H1 (cell line): ENCODE measurements around the gene TBC1D22A. TPM values are rescaled to one million over a fixed set of nuclear protein-coding genes. Genes with fewer than 3 reads are reported as not detected.

Experiments
- BCL11A ChIP-seq, 2 experiments: IDR thresholded peaks; one replicate each; pipeline ENCODE4 v1.6.1; 2011; ENCODE audit warnings: low read depth in 2 of 2, low read length in 2 of 2, mild to moderate bottlenecking in 2 of 2
- CREB1 ChIP-seq: IDR thresholded peaks from 2 replicates; pipeline ENCODE4 v1.6.1; 2012; ENCODE audit warnings: inconsistent platforms
- HDAC6 ChIP-seq: IDR thresholded peaks from one replicate; pipeline ENCODE4 v1.7.1; 2012; ENCODE audit warnings: low read depth, mild to moderate bottlenecking, inconsistent platforms, low read length, moderate library complexity
- NRF1 ChIP-seq: IDR thresholded peaks from 2 replicates; pipeline ENCODE4 v1.6.1; 2011; ENCODE audit warnings: mild to moderate bottlenecking, low read depth, low read length, improper control_type of control experiment
- RXRA ChIP-seq: IDR thresholded peaks from 2 replicates; pipeline ENCODE4 v1.6.1; 2011; ENCODE audit warnings: low read depth, mild to moderate bottlenecking, low read length, moderate library complexity; ENCODE audit not compliant: insufficient read depth
- SP1 ChIP-seq: IDR thresholded peaks from 2 replicates; pipeline ENCODE4 v1.6.1; 2011; ENCODE audit warnings: low read depth, low read length
- polyA plus RNA-seq, 7 experiments: library from polyadenylated mRNA; depleted of rRNA in 3 of 7; stranded (reverse) in 5 of 7; unstranded in 2 of 7; fragments of >200 nt in 5 of 7; fragments of 200-250 nt in 2 of 7; gene quantifications; 1 replicate in 5 of 7; 2 replicates in 1 of 7; 4 replicates in 1 of 7; pipeline versions ENCODE4 v1.2.1 to v1.2.3, GENCODE V29; 2011 to 2013; ENCODE audit warnings: missing spikeins in 2 of 7, mixed read lengths in 2 of 7
- total RNA-seq: library from RNA; stranded (reverse); fragmentation: NEBNext Ultra II Directional; extraction: Animal tissue kit (Norgen Biotek cat#: 25700); gene quantifications from 2 replicates; pipeline ENCODE4 v1.2.1, GENCODE V29; 2021
- TF ChIP-seq, protein P1 (sequence below): fragments of 300-600 bp; sonication (generic); IDR thresholded peaks from 2 replicates; pipeline ENCODE4 v1.7.1; 2012; ENCODE audit warnings: low read length, moderate library complexity, mild to moderate bottlenecking, inconsistent platforms; ENCODE audit not compliant: insufficient replicate concordance

TBC1D22A gene
- total and polyA plus RNA-seq, 2 of the 8 experiments (the other 6 are each of a cell fraction or from before 2014, with no cell fraction given): 11.9 to 18.4 TPM

- TF ChIP-seq, protein P1, sequence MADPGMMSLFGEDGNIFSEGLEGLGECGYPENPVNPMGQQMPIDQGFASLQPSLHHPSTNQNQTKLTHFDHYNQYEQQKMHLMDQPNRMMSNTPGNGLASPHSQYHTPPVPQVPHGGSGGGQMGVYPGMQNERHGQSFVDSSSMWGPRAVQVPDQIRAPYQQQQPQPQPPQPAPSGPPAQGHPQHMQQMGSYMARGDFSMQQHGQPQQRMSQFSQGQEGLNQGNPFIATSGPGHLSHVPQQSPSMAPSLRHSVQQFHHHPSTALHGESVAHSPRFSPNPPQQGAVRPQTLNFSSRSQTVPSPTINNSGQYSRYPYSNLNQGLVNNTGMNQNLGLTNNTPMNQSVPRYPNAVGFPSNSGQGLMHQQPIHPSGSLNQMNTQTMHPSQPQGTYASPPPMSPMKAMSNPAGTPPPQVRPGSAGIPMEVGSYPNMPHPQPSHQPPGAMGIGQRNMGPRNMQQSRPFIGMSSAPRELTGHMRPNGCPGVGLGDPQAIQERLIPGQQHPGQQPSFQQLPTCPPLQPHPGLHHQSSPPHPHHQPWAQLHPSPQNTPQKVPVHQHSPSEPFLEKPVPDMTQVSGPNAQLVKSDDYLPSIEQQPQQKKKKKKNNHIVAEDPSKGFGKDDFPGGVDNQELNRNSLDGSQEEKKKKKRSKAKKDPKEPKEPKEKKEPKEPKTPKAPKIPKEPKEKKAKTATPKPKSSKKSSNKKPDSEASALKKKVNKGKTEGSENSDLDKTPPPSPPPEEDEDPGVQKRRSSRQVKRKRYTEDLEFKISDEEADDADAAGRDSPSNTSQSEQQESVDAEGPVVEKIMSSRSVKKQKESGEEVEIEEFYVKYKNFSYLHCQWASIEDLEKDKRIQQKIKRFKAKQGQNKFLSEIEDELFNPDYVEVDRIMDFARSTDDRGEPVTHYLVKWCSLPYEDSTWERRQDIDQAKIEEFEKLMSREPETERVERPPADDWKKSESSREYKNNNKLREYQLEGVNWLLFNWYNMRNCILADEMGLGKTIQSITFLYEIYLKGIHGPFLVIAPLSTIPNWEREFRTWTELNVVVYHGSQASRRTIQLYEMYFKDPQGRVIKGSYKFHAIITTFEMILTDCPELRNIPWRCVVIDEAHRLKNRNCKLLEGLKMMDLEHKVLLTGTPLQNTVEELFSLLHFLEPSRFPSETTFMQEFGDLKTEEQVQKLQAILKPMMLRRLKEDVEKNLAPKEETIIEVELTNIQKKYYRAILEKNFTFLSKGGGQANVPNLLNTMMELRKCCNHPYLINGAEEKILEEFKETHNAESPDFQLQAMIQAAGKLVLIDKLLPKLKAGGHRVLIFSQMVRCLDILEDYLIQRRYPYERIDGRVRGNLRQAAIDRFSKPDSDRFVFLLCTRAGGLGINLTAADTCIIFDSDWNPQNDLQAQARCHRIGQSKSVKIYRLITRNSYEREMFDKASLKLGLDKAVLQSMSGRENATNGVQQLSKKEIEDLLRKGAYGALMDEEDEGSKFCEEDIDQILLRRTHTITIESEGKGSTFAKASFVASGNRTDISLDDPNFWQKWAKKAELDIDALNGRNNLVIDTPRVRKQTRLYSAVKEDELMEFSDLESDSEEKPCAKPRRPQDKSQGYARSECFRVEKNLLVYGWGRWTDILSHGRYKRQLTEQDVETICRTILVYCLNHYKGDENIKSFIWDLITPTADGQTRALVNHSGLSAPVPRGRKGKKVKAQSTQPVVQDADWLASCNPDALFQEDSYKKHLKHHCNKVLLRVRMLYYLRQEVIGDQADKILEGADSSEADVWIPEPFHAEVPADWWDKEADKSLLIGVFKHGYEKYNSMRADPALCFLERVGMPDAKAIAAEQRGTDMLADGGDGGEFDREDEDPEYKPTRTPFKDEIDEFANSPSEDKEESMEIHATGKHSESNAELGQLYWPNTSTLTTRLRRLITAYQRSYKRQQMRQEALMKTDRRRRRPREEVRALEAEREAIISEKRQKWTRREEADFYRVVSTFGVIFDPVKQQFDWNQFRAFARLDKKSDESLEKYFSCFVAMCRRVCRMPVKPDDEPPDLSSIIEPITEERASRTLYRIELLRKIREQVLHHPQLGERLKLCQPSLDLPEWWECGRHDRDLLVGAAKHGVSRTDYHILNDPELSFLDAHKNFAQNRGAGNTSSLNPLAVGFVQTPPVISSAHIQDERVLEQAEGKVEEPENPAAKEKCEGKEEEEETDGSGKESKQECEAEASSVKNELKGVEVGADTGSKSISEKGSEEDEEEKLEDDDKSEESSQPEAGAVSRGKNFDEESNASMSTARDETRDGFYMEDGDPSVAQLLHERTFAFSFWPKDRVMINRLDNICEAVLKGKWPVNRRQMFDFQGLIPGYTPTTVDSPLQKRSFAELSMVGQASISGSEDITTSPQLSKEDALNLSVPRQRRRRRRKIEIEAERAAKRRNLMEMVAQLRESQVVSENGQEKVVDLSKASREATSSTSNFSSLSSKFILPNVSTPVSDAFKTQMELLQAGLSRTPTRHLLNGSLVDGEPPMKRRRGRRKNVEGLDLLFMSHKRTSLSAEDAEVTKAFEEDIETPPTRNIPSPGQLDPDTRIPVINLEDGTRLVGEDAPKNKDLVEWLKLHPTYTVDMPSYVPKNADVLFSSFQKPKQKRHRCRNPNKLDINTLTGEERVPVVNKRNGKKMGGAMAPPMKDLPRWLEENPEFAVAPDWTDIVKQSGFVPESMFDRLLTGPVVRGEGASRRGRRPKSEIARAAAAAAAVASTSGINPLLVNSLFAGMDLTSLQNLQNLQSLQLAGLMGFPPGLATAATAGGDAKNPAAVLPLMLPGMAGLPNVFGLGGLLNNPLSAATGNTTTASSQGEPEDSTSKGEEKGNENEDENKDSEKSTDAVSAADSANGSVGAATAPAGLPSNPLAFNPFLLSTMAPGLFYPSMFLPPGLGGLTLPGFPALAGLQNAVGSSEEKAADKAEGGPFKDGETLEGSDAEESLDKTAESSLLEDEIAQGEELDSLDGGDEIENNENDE: no peak
- TF ChIP-seq NRF1 (no peak), SP1 (no peak), RXRA (no peak), BCL11A (IDR thresholded peaks at IDR 0.05; ENCODE audit: low read depth in 2 of 2, low read length in 2 of 2) (no peak), HDAC6 (no peak), CREB1 (no peak)
Observed at GRCh38 chr22:46736705-46737104, 25.7 kb upstream of the TBC1D22A start (continued).
